OCI-LY7 (cell line): ENCODE measurements around the gene ZC3H7B.

Source experiments
- CTCF ChIP-seq: fragments of 200-600 bp; sonication (generic); conservative IDR thresholded peaks from 2 replicates; pipeline ENCODE4 v1.5.1; 2014; ENCODE audit warnings: mild to moderate bottlenecking, antibody characterized with exemption, low read length, moderate library complexity, mixed read lengths
- EZH2phosphoT487 ChIP-seq: fragments of 200-600 bp; sonication (generic); IDR thresholded peaks from 2 replicates; pipeline ENCODE4 v1.6.1; 2018; ENCODE audit warnings: low read depth, borderline replicate concordance, mild to moderate bottlenecking, mixed run types, antibody characterized with exemption, low read length, moderate library complexity, mixed read lengths

GRCh38 chr22:41300661-41301060 is 664 bp upstream of the ZC3H7B start:
- no peak for TF ChIP-seq CTCF
- no peak for TF ChIP-seq EZH2phosphoT487
